K562 (cell line): Measurements from ENCODE around the gene ICAM1. TPM values are rescaled to one million over a fixed set of nuclear protein-coding genes. Genes with fewer than 3 reads are reported as not detected.

Source experiments
- CBX1 ChIP-seq: sonication (generic); IDR thresholded peaks from 2 replicates; pipeline ENCODE4 v1.6.1; 2016; ENCODE audit warnings: antibody characterized with exemption, low read depth, mild to moderate bottlenecking
- ESRRB ChIP-seq: fragments of 250-450 bp; sonication (Bioruptor Pico); IDR thresholded peaks from 2 replicates; pipeline ENCODE4 v1.5.0; 2020; ENCODE audit warnings: mild to moderate bottlenecking, moderate library complexity, borderline replicate concordance
- ILF3 ChIP-seq: fragments of 450-650 bp; IDR thresholded peaks from 2 replicates; pipeline ENCODE4 v1.6.1; 2018; ENCODE audit warnings: antibody characterized with exemption, mild to moderate bottlenecking, moderate library complexity, borderline replicate concordance
- PCBP1 ChIP-seq: fragments of 200-400 bp; formaldehyde crosslinking; IDR thresholded peaks from 2 replicates; pipeline ENCODE4 v1.6.1; 2018; ENCODE audit warnings: mild to moderate bottlenecking, low read depth, low read length; ENCODE audit not compliant: poor library complexity, severe bottlenecking
- POLR2AphosphoS5 ChIP-seq: IDR thresholded peaks from 2 replicates; pipeline ENCODE4 v1.6.1; 2011; ENCODE audit warnings: mild to moderate bottlenecking, low read depth, low read length, moderate library complexity; ENCODE audit not compliant: control insufficient read depth, insufficient read depth
- POLR2G ChIP-seq: fragments of 200-400 bp; formaldehyde crosslinking; IDR thresholded peaks from 2 replicates; pipeline ENCODE4 v1.6.1; 2017; ENCODE audit warnings: low read depth, mild to moderate bottlenecking, antibody characterized with exemption, low read length, moderate library complexity
- PRPF4 ChIP-seq: fragments of 200-400 bp; formaldehyde crosslinking; IDR thresholded peaks from one replicate; pipeline ENCODE4 v1.6.1; 2017; ENCODE audit warnings: low read length, low read depth, mild to moderate bottlenecking; ENCODE audit not compliant: insufficient read depth, poor library complexity, severe bottlenecking
- PTBP1 ChIP-seq: fragments of 200-400 bp; formaldehyde crosslinking; IDR thresholded peaks from 2 replicates; pipeline ENCODE4 v1.6.1; 2017; ENCODE audit warnings: low read depth, low read length
- RBFOX2 ChIP-seq: fragments of 200-400 bp; formaldehyde crosslinking; IDR thresholded peaks from 2 replicates; pipeline ENCODE4 v1.6.1; 2017; ENCODE audit warnings: low read depth, mild to moderate bottlenecking, low read length, moderate library complexity
- TAF1 ChIP-seq: IDR thresholded peaks from 2 replicates; pipeline ENCODE4 v1.6.1; 2011; ENCODE audit warnings: mild to moderate bottlenecking, low read length, moderate library complexity; ENCODE audit not compliant: insufficient read depth, control insufficient read depth, severe bottlenecking; ENCODE audit errors: extremely low read depth
- TCF7L2 ChIP-seq: fragments of 150-350 bp; IDR thresholded peaks from 2 replicates; pipeline ENCODE4 v1.6.1; 2016; ENCODE audit warnings: low read depth, mild to moderate bottlenecking, low read length, moderate library complexity
- TEAD1 ChIP-seq, 2 experiments: fragments of 450-650 bp in 1 of 2; sonication (generic) in 1 of 2; formaldehyde crosslinking; IDR thresholded peaks; 2 replicates each; pipeline versions ENCODE4 v1.4.0 to v1.8.0; 2020 to 2022; ENCODE audit warnings: mild to moderate bottlenecking in 2 of 2, missing genetic modification reagents in 1 of 2
- ZNF77 ChIP-seq: fragments of 250-450 bp; sonication (Bioruptor Pico); IDR thresholded peaks from 2 replicates; pipeline ENCODE4 v1.5.0; 2020
- polyA plus RNA-seq, 8 experiments: library from polyadenylated mRNA; depleted of rRNA in 4 of 8; stranded (reverse) in 5 of 8; unstranded in 3 of 8; fragments of >200 nt; fragmentation: Nextera tagmentation in 2 of 8; fragmentation: Illumina TruSeq in 1 of 8; extraction: Ambion mirVana in 2 of 8; extraction: Trizol in 1 of 8; gene quantifications; 2 replicates each; pipeline versions ENCODE4 v1.2.1 to v1.2.3, GENCODE V29; 2011 to 2014; ENCODE audit warnings: inconsistent platforms in 1 of 8, missing spikeins in 1 of 8
- total RNA-seq, 7 experiments: library from RNA; depleted of rRNA in 6 of 7; stranded (reverse); fragments of >200 nt in 6 of 7; fragmentation: Illumina TruSeq in 2 of 7; extraction: Trizol in 2 of 7; gene quantifications; 2 replicates each; pipeline versions ENCODE4 v1.2.1 to v1.2.3, GENCODE V29; 2011 to 2021; ENCODE audit warnings: low replicate concordance in 1 of 7
- TF ChIP-seq, protein P1 (sequence below): fragments of 450-650 bp; formaldehyde crosslinking; IDR thresholded peaks from 2 replicates; pipeline ENCODE4 v1.4.0; 2020; ENCODE audit warnings: mild to moderate bottlenecking, moderate library complexity
- TF ChIP-seq, protein P2 (sequence below): fragments of 450-650 bp; IDR thresholded peaks from 2 replicates; pipeline ENCODE4 v1.6.1; 2016; ENCODE audit warnings: low read depth

The ICAM1 gene
- total and polyA plus RNA-seq, 9 of the 15 experiments (the other 6 are each of a cell fraction or from before 2014, with no cell fraction given): 2.3 to 24.4 (median 13.4) TPM

DNA sequence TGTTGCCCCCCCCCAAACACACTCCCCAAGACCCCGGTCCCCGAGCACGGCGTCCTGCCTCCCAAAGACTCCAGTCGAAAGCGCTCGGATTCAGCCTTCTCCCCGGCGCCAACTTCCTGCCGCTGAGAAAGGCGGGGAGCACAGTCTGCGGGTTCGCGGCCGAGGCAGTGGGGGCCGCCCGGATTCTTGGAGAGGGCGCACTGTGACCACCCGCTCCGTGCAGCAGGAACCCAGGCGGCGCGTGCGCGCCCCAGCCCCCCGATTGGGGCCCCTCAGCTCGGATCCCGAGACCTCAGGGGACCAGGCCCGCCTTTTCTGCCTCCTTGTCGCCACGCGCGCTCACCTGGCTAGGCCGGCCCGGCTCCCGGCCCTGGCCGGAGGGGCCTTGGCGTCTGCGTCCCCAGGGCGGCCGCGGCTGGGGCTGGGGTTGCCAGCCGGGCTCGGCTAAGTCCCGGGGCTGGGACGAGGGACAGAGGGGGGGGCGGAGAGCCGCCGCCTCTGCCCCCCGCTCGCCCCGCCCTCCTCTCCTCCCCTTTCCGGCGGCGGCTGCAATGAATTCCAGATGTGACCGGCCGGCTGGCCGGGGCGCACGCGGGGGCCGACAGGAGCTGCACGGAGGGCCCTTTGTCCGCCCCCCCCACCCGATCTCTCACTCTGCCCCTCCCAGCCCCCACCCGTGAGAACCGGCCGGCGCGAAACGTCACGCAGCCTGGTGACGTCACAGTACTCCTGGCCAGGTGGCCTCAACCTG is 39.9 kb upstream of the ICAM1 start, which contains the start of gene S1PR2 (continued):
- TF ChIP-seq, protein P1, sequence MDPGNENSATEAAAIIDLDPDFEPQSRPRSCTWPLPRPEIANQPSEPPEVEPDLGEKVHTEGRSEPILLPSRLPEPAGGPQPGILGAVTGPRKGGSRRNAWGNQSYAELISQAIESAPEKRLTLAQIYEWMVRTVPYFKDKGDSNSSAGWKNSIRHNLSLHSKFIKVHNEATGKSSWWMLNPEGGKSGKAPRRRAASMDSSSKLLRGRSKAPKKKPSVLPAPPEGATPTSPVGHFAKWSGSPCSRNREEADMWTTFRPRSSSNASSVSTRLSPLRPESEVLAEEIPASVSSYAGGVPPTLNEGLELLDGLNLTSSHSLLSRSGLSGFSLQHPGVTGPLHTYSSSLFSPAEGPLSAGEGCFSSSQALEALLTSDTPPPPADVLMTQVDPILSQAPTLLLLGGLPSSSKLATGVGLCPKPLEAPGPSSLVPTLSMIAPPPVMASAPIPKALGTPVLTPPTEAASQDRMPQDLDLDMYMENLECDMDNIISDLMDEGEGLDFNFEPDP: no peak
- peak; percentile 53 for TF ChIP-seq POLR2AphosphoS5
- peak; percentile 79 for TF ChIP-seq RBFOX2
- peak; percentile 82 for TF ChIP-seq PCBP1
- TF ChIP-seq PRPF4: no peak
- peak in 1 of 2 experiments; percentile 11; a peak in 1 of 4 replicates for TF ChIP-seq TEAD1 (CRISPR knock-in tag; IDR thresholded peaks at IDR 0.05)
- TF ChIP-seq TCF7L2: no peak
- TF ChIP-seq TAF1: peak; percentile 64
- TF ChIP-seq PTBP1: no peak
- TF ChIP-seq ZNF77: no peak
- no peak for TF ChIP-seq ILF3
- TF ChIP-seq, protein P2, sequence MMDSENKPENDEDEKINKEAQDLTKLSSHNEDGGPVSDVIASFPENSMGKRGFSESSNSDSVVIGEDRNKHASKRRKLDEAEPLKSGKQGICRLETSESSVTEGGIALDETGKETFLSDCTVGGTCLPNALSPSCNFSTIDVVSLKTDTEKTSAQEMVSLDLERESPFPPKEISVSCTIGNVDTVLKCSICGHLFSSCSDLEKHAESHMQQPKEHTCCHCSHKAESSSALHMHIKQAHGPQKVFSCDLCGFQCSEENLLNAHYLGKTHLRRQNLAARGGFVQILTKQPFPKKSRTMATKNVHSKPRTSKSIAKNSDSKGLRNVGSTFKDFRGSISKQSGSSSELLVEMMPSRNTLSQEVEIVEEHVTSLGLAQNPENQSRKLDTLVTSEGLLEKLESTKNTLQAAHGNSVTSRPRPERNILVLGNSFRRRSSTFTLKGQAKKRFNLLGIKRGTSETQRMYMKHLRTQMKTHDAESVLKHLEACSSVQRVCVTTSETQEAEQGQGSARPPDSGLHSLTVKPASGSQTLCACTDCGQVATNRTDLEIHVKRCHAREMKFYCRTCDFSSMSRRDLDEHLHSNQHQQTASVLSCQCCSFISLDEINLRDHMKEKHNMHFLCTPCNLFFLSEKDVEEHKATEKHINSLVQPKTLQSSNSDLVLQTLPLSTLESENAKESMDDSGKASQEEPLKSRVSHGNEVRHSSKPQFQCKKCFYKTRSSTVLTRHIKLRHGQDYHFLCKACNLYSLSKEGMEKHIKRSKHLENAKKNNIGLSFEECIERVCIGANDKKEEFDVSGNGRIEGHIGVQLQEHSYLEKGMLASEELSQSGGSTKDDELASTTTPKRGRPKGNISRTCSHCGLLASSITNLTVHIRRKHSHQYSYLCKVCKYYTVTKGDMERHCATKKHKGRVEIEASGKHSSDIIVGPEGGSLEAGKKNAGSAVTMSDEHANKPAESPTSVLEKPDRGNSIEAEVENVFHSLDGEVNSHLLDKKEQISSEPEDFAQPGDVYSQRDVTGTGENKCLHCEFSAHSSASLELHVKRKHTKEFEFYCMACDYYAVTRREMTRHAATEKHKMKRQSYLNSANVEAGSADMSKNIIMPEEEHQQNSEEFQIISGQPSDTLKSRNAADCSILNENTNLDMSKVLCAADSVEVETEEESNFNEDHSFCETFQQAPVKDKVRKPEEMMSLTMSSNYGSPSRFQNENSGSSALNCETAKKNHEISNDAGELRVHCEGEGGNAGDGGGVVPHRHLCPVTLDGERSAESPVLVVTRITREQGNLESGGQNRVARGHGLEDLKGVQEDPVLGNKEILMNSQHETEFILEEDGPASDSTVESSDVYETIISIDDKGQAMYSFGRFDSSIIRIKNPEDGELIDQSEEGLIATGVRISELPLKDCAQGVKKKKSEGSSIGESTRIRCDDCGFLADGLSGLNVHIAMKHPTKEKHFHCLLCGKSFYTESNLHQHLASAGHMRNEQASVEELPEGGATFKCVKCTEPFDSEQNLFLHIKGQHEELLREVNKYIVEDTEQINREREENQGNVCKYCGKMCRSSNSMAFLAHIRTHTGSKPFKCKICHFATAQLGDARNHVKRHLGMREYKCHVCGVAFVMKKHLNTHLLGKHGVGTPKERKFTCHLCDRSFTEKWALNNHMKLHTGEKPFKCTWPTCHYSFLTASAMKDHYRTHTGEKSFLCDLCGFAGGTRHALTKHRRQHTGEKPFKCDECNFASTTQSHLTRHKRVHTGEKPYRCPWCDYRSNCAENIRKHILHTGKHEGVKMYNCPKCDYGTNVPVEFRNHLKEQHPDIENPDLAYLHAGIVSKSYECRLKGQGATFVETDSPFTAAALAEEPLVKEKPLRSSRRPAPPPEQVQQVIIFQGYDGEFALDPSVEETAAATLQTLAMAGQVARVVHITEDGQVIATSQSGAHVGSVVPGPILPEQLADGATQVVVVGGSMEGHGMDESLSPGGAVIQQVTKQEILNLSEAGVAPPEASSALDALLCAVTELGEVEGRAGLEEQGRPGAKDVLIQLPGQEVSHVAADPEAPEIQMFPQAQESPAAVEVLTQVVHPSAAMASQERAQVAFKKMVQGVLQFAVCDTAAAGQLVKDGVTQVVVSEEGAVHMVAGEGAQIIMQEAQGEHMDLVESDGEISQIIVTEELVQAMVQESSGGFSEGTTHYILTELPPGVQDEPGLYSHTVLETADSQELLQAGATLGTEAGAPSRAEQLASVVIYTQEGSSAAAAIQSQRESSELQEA: no peak
- TF ChIP-seq ESRRB (CRISPR knock-in tag): no peak
- peak; percentile 86 for TF ChIP-seq POLR2G
- TF ChIP-seq CBX1: no peak
